NCI-H2107 (cell line): ENCODE data around the gene PNMA1.
"Not testable (repeated sequence)": the region's sequence is repeated elsewhere in the genome, so short reads cannot be mapped to it uniquely, and the experiment has no call there.

ENCODE experiments used
- DNase-seq: peaks from one replicate; lab custom pipeline; 2025; lab: John Stamatoyannopoulos, UW

PNMA1 gene

GRCh38 chr14:73715707-73716106, 1.5 kb upstream of the PNMA1 start:
- DNase-seq = no peak

- DNase-seq = no peak
Measured at GRCh38 chr14:73714656-73715081, 485 bp upstream of the PNMA1 start.

DNA sequence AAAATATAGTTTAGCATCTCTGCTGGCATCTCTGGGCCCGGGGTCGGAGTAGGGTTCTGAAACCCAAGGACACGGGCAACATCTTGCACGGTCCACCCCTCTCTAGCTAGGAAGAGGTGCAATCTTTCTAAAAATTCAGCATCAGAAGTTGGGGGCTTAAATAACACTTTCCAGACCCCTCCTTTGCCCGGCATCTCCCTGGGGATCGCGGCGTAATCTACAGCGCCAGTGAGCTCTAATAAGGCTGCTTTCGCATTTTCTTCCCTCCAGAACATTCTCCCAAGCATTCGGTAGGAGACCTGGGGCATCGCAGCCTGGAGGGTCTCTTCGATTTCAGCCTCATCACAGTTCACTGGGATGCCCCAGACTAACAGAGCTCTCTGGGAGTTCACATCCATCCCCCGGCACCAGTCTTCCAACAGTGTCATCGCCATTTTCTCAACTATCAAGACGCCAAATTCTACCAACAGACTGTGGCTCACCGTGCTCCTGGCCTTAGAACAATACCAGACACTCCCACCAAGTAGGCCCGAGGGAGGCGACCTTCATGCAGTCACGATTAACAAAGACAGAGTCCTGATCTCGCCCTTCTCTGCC, 880 bp downstream of the PNMA1 start:
- DNase-seq = no peak

DNA sequence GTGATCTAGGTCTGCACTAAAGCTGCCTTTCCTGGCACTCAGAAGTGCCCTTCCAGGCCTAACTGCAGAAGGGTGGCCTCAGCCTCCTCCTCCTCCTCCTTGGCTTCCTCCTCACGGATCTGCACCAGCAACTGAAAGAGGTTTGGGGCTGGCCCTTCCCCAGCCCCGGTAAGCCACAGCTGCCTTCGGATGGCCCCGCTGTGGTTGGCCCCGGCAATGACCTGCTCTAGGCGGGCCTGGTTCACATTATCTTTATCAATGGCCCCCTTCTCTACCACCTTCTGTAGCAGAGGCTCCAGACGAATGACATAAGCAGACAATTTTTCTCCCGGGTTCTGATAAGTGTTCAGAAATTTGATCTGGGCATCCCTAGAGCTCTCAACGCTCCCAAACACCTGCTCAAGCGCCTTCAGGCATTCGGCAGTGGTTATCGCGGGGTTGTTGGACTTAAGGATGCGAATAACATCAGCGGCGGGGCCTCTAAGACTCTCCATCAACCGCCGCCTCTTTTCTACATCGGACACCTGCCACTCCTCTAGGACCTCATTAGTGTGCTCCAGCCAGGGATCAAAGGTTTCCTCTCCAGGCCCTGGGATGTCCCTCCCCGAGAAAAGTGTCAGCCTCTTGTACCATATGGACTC, 1.5 kb downstream of the PNMA1 start:
- DNase-seq = peak; percentile 76

- no peak for DNase-seq
Measured at GRCh38 chr14:73712071-73712506, 2.1 kb downstream of the PNMA1 start.

DNA sequence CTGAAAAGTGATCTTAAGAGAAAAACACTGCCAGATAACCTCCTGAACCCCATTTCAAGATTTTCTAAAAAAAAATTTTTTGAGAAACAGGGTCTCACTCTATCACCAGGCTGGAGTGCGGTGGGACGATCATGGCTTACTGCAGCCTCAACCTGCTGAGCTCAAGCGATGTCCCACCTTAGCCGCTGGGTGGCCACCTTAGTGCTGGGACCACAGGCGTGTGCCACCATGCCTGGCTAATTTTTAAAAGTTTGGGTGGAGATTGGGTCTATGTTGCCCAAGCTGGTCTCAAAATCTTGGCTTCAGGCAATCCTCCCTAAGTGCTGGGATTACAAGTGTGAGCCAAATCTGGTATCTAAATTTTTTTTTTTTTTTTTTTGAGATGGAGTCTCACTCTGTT, 3.4 kb downstream of the PNMA1 start:
- DNase-seq = no peak

- no peak for DNase-seq
Measured at GRCh38 chr14:73709904-73710469, 4.2 kb downstream of the PNMA1 start.

DNA sequence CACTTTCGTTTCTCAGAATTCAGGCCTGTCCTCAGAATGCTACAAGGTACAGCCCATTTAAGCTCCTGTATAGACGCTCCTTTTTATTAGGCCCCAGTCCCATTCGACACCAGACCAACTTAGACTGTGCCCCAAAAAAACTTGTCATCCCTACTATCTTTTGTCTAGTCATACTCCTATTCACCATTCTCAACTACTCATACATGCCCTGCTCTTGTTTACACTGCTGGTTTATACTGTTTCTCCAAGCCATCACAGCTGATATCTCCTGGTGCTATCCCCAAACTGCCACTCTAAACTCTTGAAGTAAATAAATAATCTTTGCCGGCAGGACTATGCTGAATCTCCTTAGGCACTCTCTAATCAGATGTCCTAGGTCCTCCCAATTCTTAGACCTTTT, 6.1 kb downstream of the PNMA1 start:
- DNase-seq = not testable (repeated sequence)

- DNase-seq = no peak
Measured at GRCh38 chr14:73700325-73700724, 13.9 kb downstream of the PNMA1 start.

DNA sequence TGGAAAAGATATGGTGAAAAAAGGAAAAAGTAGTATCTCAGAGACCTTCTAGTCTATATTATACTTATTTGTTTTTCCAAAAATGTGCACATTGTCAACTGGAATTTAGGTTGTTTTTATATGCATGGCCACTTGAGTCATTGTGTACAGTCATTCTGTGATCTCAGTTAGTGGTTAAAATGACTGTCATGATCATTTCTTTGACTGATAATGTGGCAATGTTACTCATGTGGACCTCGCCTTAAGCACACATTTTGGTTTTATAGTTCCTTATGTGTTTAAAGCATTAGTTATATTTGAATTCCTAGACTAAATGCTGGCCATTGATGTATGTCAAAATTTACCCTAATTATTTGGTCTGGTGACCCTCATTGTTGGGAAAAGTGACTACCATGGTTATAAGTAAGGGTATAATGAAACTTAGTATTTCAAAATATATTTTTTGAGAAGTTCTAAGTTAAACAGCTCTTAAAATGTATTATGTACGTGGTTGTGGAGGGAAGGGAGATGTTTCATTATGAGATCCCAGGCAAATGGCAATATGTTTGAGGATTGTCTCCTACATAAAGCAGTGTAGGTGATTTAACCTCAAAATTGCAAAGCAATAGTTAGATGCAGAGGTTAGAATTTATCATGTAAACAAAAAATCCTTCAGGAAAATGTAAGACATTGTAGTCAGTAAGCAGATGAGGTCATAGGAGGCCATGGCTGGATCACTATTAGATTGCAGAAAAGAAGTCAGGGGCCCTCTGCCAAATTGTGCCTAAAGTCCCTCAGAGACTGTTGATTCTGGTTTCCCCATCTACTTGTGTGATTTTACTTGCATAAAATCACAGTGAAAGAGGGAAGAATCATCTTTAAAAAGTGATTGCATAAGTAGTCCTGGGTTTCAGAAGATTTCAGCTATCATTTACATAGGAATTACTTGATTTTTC, 17.5 kb downstream of the PNMA1 start:
- no peak for DNase-seq

DNA sequence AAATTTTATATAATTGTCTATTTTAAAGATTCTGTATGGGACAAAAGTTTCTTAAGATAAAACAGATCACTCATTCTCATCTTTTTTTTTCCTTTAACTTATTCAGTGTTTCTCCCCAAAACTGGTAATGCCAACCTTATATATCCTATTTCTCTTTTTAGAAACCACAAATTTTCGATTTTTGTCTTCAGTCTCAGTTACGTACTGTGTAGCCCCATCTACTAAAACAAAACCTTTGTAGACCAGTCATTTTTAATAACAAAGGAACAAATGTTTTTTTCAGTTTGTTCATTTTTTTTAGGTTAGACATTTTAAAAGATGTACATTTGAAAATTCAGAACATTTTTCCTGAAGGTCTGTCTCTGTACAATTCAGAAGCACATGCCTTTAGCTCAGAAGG, 18.2 kb downstream of the PNMA1 start:
- no peak for DNase-seq

GRCh38 chr14:73695082-73695481, 19.1 kb downstream of the PNMA1 start:
- DNase-seq = no peak

GRCh38 chr14:73694083-73694482, 20.1 kb downstream of the PNMA1 start:
- DNase-seq = no peak

GRCh38 chr14:73686901-73687300, 27.3 kb downstream of the PNMA1 start:
- DNase-seq = no peak

DNA sequence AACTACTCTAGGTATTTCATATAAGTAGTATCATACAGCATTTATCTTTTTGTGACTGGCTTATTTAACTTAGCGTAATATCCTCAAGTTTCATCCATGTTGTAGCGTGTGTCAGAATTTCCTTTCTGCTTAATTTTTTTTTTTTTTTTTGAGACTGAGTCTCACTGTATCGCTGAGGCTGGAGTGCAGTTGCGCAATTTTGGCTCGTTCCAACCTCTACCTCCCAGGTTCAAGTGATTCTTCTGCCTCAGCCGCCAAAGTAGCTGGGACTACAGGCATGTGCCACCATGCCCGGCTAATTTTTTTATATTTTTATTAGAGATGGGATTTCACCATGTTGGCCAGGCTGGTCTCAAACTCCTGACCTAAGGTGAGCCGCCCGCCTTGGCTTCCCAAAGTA, 28.9 kb downstream of the PNMA1 start:
- DNase-seq = no peak

DNA sequence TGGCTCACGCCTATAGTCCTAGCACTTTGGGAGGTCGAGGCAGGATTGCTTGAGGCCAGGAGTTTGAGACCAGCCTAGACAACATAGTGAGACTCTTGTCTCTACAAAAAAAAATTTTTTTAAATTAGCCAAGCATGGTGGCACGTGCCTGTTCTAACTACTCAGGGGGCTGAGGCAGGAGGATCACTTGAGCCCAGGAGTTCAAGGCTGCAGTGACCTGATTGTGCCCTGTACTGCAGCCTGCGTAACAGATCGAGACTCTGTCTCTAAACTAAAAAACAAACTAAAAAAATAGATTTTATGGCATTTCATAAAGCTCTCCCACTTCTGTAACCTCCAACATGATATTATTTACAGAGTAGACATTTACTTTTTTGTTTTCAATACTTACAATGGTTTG, 29.6 kb downstream of the PNMA1 start:
- no peak for DNase-seq

GRCh38 chr14:73680821-73681220, 33.4 kb downstream of the PNMA1 start:
- no peak for DNase-seq

- DNase-seq = no peak
Measured at GRCh38 chr14:73678698-73679097, 35.5 kb downstream of the PNMA1 start.

- DNase-seq = no peak
Measured at GRCh38 chr14:73674986-73675385, 39.2 kb downstream of the PNMA1 start.

- no peak for DNase-seq
Measured at GRCh38 chr14:73667854-73668253, 46.3 kb downstream of the PNMA1 start.

DNA sequence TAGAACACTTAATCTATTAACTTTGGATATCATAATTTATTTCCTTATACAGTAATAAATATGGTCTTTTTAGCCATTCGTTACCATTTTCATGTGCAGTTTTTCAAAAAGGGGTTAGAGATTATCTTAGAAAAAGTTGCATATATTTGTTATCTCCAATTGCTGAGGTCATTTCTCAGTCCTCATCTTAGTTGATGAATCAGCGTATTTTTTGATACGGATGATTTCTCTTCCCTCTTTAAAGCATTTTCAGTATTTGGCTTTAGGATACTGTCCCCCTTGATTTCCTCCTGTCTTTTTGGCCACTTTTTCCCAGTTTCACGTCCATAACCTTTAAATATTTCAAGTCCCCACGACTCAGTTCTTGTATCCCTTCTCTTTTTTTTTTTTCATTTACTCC, 47.6 kb downstream of the PNMA1 start:
- DNase-seq = no peak

DNA sequence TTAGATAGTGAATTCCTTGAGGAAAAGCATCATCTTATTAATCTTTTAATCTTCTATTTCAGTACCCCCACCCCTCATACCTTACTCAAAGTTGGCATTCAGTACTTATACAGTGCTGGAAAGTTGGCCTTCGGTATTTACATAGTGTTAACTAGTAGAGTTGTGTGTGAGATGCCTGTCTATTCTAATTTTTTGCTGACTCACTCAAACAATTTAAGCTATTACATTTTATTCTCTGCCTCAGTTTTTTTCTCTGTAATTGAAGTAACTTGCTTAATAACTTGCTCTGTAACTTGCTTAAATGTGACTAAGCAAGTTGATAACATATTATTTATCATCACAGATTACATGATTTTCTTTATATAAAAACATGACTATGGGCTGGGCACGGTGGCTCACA, 49.1 kb downstream of the PNMA1 start:
- DNase-seq = no peak
